ENCODE measurements around the gene ARRDC4.

ARRDC4 gene

GRCh38 chr15:97960364-97961066, at the start of gene ARRDC4:
Gene ARRDC4, plus strand, starts transcription at chr15:97960703. Its CDS starts 159 bp downstream, at chr15:97960862.
- peak; percentile 100 for DNase-seq (ENCODE audit: low spot score)

GRCh38 chr15:97914711-97915110, 45.8 kb upstream of the ARRDC4 start:
- DNase-seq (ENCODE audit: low spot score), result no peak

- DNase-seq (ENCODE audit: low spot score), result no peak
Observed at GRCh38 chr15:97915261-97915660, 45.2 kb upstream of the ARRDC4 start.

GRCh38 chr15:97921296-97921865, 39.1 kb upstream of the ARRDC4 start:
- DNase-seq (ENCODE audit: low spot score), result no peak

DNA sequence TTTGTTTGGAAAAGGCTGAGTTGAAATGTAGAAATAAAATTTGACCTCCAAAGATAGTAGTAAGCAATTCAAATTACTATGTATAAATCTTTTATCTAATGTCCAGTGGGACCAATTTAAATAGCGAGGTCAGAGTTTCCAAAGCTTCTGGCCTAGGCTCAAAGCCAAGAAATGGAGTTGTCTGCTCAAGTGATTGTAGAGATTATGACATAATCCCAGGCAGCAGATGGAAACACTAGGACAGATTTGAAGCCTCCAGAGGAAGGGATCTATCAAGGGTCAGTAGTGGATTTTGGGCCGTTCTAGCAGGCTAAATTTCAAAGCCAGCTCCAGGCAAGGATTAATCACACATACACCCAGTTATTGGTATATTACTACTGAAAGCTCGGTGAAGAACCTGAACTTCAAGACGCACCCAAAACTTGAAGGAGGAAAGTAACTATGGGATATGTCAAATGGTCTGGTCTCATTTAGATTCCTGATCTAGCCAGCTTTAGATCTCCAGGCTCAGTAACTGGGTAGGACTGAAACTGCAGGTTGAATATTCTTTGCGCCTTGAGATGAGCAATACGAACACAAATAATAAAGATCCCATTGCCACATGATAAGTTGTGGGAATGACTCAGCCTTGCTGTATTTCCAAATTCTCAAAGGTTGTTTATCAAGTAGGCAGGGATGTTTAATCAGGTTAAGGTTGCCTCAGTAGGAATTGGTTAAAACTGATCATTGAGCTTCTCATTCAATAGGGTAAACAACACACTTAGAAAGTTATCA, 30.9 kb upstream of the ARRDC4 start:
- no peak for DNase-seq (ENCODE audit: low spot score)

DNA sequence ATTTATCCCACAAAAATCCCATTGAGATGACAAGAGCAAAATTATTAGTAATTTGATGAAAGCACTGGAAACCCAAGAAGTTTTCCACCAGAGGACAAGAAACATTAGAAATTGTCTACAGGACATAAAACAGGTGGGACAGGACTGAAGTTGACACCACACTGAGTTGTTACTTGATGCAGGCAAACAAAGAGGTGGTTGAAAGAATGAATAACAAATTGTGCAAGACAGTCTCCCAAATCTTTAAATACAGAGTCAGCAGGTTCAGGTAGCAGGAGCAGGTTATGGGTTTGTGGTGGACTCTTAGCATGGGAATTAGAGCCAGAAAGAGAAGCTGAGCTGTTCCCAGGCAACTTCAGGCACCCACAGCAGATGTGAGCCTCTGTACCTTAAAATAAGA, 30.3 kb upstream of the ARRDC4 start:
- DNase-seq (ENCODE audit: low spot score), result no peak

- DNase-seq (ENCODE audit: low spot score), result no peak
Observed at GRCh38 chr15:97931314-97931713, 29.2 kb upstream of the ARRDC4 start.

- DNase-seq (ENCODE audit: low spot score), result no peak
Observed at GRCh38 chr15:97933589-97933988, 26.9 kb upstream of the ARRDC4 start.

DNA sequence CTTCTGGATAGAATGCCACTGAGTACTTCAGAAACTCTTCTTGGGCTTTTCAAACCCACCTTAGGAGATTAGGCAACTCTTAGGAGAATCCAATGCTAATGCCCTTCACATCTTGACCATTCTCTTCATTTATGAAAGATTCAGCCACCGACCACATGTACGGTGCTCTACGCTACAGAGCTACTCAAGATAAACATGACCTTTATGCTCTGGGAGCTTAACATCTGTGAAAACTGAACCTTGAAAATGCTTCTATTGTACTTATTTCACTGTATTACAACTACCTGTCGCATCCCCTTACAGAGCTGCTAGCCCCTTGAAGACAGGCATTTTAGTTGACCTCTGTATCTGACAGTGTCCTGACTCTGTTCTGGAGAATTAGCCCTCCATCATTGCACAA, 19.5 kb upstream of the ARRDC4 start:
- DNase-seq (ENCODE audit: low spot score), result no peak

DNA sequence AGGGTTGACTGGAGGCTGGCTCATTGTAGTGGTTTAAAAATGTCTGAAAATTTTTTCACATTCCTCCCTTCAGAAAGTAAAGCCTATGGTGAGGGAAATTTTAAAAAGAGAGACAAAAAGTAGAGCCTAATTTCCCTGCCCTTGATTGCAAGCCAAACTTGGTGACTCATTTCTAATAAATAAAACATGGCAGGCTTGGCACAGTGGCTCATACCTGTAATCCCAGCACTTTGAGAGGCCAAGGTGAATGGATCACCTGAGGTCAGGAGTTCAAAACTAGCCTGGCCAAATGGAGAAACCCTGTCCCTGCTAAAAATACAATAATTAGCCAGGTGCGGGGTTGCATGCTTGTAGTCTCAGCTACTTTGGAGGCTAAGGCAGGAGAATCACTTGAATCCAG, 18.9 kb upstream of the ARRDC4 start:
- no peak for DNase-seq (ENCODE audit: low spot score)

- no peak for DNase-seq (ENCODE audit: low spot score)
Observed at GRCh38 chr15:97944724-97945123, 15.8 kb upstream of the ARRDC4 start.

DNA sequence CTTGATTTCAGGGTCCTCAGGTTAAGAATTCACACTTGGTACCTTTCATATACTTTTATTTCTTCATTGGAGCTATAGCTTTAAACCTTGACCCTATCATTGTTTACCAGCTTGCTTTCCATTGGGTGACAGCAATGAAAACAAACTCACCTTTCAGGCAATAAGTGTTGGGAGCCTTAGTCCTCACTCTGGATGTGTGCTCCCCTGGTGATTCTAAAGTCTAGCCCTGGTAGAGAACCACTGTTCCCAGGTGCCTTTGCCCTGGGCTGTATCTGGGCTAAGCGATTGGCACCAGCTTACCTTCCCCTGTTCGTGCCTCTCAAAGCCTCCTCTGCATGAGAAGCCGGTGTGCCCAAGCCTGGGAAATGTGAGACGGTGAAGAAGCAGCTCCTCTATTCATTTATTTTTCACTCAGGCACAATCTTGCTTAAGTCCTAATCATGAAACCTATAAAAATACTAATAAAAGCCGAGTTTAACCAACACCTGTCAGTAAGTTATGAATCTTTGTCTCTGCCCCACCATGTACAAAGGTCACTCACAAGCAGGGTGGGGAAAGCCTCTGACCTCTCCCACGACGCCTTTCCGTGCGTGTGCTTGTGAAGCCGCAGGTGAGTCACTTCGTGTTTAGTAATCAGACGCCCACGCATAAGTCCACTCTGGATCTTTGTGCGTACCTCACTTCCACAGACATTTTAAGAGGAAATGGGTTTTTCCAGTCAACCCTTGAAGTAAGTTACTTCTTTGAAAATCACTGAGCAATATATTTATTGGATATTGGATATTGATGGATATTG, 12.8 kb upstream of the ARRDC4 start:
- no peak for DNase-seq (ENCODE audit: low spot score)

DNA sequence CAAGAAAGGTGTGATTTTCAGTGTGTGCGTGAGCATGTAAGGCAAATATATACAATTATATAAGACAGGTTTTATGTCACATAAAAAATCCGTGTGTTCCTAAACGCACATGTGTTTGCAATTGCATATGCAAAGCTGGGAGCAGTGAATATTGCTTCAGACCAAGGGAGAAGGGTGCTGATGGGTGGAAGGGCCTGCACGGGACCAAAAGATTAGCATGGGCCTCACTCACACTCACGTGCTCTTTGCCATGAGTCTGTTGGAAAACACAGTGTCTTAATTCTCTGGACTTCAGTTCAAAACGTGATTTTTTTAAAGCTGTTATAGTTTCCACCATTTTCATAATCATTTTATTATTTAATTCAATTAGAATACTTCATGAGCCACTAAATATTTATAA, 7.2 kb upstream of the ARRDC4 start:
- DNase-seq (ENCODE audit: low spot score), result no peak

DNA sequence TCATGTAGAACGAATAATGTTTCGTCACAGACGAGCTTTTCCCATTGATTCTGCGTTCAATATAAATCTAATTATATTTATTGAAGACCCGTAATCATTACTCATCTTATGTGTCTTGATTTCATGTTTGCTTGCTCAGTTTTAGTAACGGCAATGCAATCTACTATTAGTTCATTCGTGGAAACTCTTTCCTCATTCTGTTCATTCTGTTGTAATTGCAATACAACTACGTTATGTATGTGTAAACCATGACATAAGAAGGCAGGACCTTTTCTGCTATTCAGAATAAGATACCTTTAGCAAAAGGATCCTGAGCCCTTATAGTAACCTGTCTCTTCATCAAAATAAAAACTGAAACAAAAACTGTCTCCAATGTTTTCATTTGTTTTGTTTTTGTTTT, 6.8 kb upstream of the ARRDC4 start:
- no peak for DNase-seq (ENCODE audit: low spot score)

DNA sequence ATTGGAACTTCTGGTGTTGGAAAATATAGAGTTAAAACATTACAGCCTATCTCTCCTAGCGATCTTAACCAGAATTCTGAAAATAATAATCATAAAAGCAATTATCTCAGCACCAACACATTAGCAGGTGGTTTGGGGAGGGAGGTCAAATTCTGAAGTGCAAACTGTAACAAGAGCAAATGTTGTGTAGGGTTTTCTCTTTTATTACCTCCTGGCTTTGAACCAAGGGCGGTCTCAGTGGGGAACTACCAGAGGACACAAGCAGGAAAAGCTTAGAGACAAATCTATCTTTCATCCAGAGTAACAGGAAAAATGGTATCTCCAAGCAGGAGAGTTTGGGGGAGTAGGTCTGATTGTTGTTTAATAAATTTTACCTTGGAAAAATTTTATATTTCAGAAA, 5.5 kb upstream of the ARRDC4 start:
- no peak for DNase-seq (ENCODE audit: low spot score)

GRCh38 chr15:97955529-97955928, 5.0 kb upstream of the ARRDC4 start:
- no peak for DNase-seq (ENCODE audit: low spot score)

GRCh38 chr15:97959724-97960363, 659 bp upstream of the ARRDC4 start:
- no peak for DNase-seq (ENCODE audit: low spot score)

GRCh38 chr15:97961067-97961954, 808 bp downstream of the ARRDC4 start:
- no peak for DNase-seq (ENCODE audit: low spot score)

GRCh38 chr15:97962263-97962662, 1.8 kb downstream of the ARRDC4 start:
- DNase-seq (ENCODE audit: low spot score), result no peak

GRCh38 chr15:97963779-97964178, 3.3 kb downstream of the ARRDC4 start:
- peak; percentile 42 for DNase-seq (ENCODE audit: low spot score)

DNA sequence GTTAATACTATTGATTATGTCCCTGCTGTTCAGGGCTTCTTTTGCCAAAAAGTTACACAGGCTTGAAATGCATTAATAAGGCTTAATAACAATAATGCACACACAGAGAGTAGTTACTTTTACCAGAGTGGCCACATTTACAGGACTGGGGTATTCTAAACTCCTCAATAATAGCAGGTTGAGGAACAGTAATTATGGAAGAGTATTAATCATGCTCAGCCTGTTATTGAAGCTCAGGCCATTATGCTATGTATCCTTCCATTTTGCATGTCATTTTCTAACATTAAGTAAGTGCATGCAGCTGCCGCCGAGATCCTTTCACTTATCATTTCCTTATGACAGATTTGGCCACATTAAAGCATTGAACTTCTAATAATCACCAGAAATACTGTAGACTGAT, 5.7 kb downstream of the ARRDC4 start:
- no peak for DNase-seq (ENCODE audit: low spot score)

Measured in NAMALWA (cell line).